IMR-90 (cell line): ENCODE data around the gene DNAJA4. TPM values are rescaled to one million over a fixed set of nuclear protein-coding genes. Genes with fewer than 3 reads are reported as not detected.

Experiments used
- ATAC-seq: fragments of 200-7000 bp; cut with Tn5 transposase; 2 replicates; pipeline ENCODE4 v1.9.1; 2020; ENCODE audit warnings: low read depth, mild to moderate bottlenecking, moderate library complexity
- BruUV-seq: library from RNA; stranded (reverse); fragments of 400-500 nt; replicated peaks from 2 replicates; lab custom pipeline; 2021; lab: Mats Ljungman, UMichigan
- CTCF ChIA-PET: fragments of 300-600 bp; formaldehyde crosslinking; extraction: SDS; loops from one replicate; lab custom pipeline; 2021; ENCODE audit warnings: antibody characterized with exemption; lab: Yijun Ruan, JAX
- POLR2A ChIA-PET: fragments of 300-600 bp; sonication (Branson Sonifier 250); formaldehyde crosslinking; loops from one replicate; lab custom pipeline; 2022; ENCODE audit warnings: antibody characterized with exemption; ENCODE audit not compliant: unreplicated experiment; lab: Charles Lee
- DNase-seq: peaks from one replicate; pipeline ENCODE4 v3.0.0; 2013
- H2AFZ ChIP-seq: replicated peaks from 2 replicates; pipeline ENCODE3; 2013; ENCODE audit warnings: low read length, mild to moderate bottlenecking; ENCODE audit not compliant: poor library complexity
- H2AK5ac ChIP-seq: 2 replicates; pipeline ENCODE4 v1.6.1; 2013; ENCODE audit warnings: low read depth, low read length, inconsistent platforms
- H2AK9ac ChIP-seq: replicated peaks from 2 replicates; pipeline ENCODE3; 2013; ENCODE audit warnings: mild to moderate bottlenecking, low read depth, low read length, moderate library complexity; ENCODE audit not compliant: poor library complexity
- H2BK120ac ChIP-seq: 2 replicates; pipeline ENCODE4 v1.6.1; 2013; ENCODE audit warnings: low read depth, low read length, inconsistent platforms
- H2BK15ac ChIP-seq: 3 replicates; pipeline ENCODE4 v1.6.1; 2013; ENCODE audit warnings: low read depth, low read length, inconsistent platforms
- H2BK20ac ChIP-seq: 2 replicates; pipeline ENCODE4 v1.6.1; 2013; ENCODE audit warnings: low read depth, mild to moderate bottlenecking, inconsistent platforms, low read length, moderate library complexity
- H2BK5ac ChIP-seq: 2 replicates; pipeline ENCODE4 v1.6.1; 2013; ENCODE audit warnings: mild to moderate bottlenecking, low read depth, low read length, inconsistent platforms; ENCODE audit not compliant: poor library complexity, severe bottlenecking
- H3K14ac ChIP-seq: replicated peaks from 2 replicates; pipeline ENCODE4 v1.6.1; 2013; ENCODE audit warnings: low read depth, low read length, inconsistent platforms
- H3K18ac ChIP-seq: 2 replicates; pipeline ENCODE4 v1.6.1; 2013; ENCODE audit warnings: low read depth, low read length, control low read depth
- H3K23ac ChIP-seq: 2 replicates; pipeline ENCODE4 v1.6.1; 2013; ENCODE audit warnings: low read depth, low read length, inconsistent platforms
- H3K27ac ChIP-seq: 2 replicates; pipeline ENCODE4 v1.5.1; 2013; ENCODE audit warnings: mild to moderate bottlenecking, control low read depth, low read length; ENCODE audit not compliant: insufficient read depth
- H3K27me3 ChIP-seq: 2 replicates; pipeline ENCODE4 v1.6.1; 2013; ENCODE audit warnings: low read length; ENCODE audit not compliant: control insufficient read depth, insufficient read depth
- H3K36me3 ChIP-seq: 2 replicates; pipeline ENCODE4 v1.6.1; 2013; ENCODE audit warnings: low read length, mixed read lengths; ENCODE audit not compliant: control insufficient read depth, insufficient read depth
- H3K4ac ChIP-seq: 2 replicates; pipeline ENCODE4 v1.6.1; 2013; ENCODE audit warnings: low read depth, low read length, inconsistent platforms
- H3K4me1 ChIP-seq: 2 replicates; pipeline ENCODE4 v1.6.1; 2013; ENCODE audit warnings: low read length, mixed read lengths; ENCODE audit not compliant: control insufficient read depth, insufficient read depth
- H3K4me2 ChIP-seq: 2 replicates; pipeline ENCODE4 v1.6.1; 2013; ENCODE audit warnings: low read depth, mild to moderate bottlenecking, control low read depth, low read length, moderate library complexity
- H3K4me3 ChIP-seq: 2 replicates; pipeline ENCODE4 v1.5.1; 2013; ENCODE audit warnings: low read depth, mild to moderate bottlenecking, control low read depth, low read length, moderate library complexity; ENCODE audit not compliant: insufficient read depth
- H3K56ac ChIP-seq: 2 replicates; pipeline ENCODE4 v1.6.1; 2013; ENCODE audit warnings: low read length, inconsistent platforms; ENCODE audit not compliant: insufficient read depth; ENCODE audit errors: extremely low read depth
- H3K79me1 ChIP-seq, 2 experiments: 2 replicates each; pipeline ENCODE4 v1.6.1; 2013; ENCODE audit warnings: low read length in 2 of 2, inconsistent platforms in 1 of 2, low read depth in 1 of 2
- H3K9ac ChIP-seq: 2 replicates; pipeline ENCODE4 v1.6.1; 2013; ENCODE audit warnings: low read depth, low read length, control low read depth
- H3K9me1 ChIP-seq: 2 replicates; pipeline ENCODE4 v1.6.1; 2013; ENCODE audit warnings: low read length, inconsistent platforms; ENCODE audit not compliant: insufficient read depth
- H3K9me3 ChIP-seq: 2 replicates; pipeline ENCODE4 v1.6.1; 2013; ENCODE audit warnings: low read length; ENCODE audit not compliant: control insufficient read depth, insufficient read depth
- H4K20me1 ChIP-seq: 2 replicates; pipeline ENCODE4 v1.6.1; 2013; ENCODE audit warnings: low read length, inconsistent platforms; ENCODE audit not compliant: insufficient read depth
- H4K5ac ChIP-seq: 2 replicates; pipeline ENCODE4 v1.6.1; 2013; ENCODE audit warnings: mild to moderate bottlenecking, low read depth, low read length, control low read depth
- H4K8ac ChIP-seq, 2 experiments: 2 replicates each; pipeline ENCODE4 v1.6.1; 2013; ENCODE audit warnings: low read depth in 2 of 2, low read length in 2 of 2, control low read depth in 1 of 2, inconsistent platforms in 1 of 2
- H4K91ac ChIP-seq: 2 replicates; pipeline ENCODE4 v1.6.1; 2013; ENCODE audit warnings: low read depth, low read length, inconsistent platforms; ENCODE audit not compliant: insufficient read depth
- CEBPB ChIP-seq: IDR thresholded peaks from 2 replicates; pipeline ENCODE4 v1.6.1; 2012; ENCODE audit warnings: low read depth, low read length, improper control_type of control experiment
- CHD1 ChIP-seq: IDR thresholded peaks from 2 replicates; pipeline ENCODE4 v1.6.1; 2012; ENCODE audit warnings: low read depth, low read length, improper control_type of control experiment
- CTCF ChIP-seq: conservative IDR thresholded peaks from 2 replicates; pipeline ENCODE4 v1.5.1; 2012; ENCODE audit warnings: mild to moderate bottlenecking, low read depth, low read length, improper control_type of control experiment
- MAFK ChIP-seq: IDR thresholded peaks from 2 replicates; pipeline ENCODE4 v1.6.1; 2012; ENCODE audit warnings: low read depth, low read length, improper control_type of control experiment
- MAZ ChIP-seq: IDR thresholded peaks from 2 replicates; pipeline ENCODE4 v1.6.1; 2012; ENCODE audit warnings: low read depth, mild to moderate bottlenecking, low read length, improper control_type of control experiment, moderate library complexity, borderline replicate concordance
- MXI1 ChIP-seq: IDR thresholded peaks from 2 replicates; pipeline ENCODE4 v1.6.1; 2012; ENCODE audit warnings: low read depth, mild to moderate bottlenecking, low read length, moderate library complexity, borderline replicate concordance
- NFE2L2 ChIP-seq: fragments of 150-350 bp; IDR thresholded peaks from 2 replicates; pipeline ENCODE4 v1.6.1; 2016; ENCODE audit warnings: low read depth, mild to moderate bottlenecking, low read length
- POLR2A ChIP-seq: IDR thresholded peaks from 2 replicates; pipeline ENCODE4 v1.6.1; 2012; ENCODE audit warnings: mild to moderate bottlenecking, low read depth, low read length
- RAD21 ChIP-seq: IDR thresholded peaks from 2 replicates; pipeline ENCODE4 v1.6.1; 2012; ENCODE audit warnings: low read length, improper control_type of control experiment
- SMC3 ChIP-seq: fragments of 150-350 bp; IDR thresholded peaks from 2 replicates; pipeline ENCODE4 v1.6.1; 2016; ENCODE audit warnings: low read depth, mild to moderate bottlenecking, antibody characterized with exemption, low read length, moderate library complexity
- USF2 ChIP-seq: fragments of 150-350 bp; IDR thresholded peaks from 2 replicates; pipeline ENCODE4 v1.6.1; 2017; ENCODE audit warnings: mild to moderate bottlenecking, antibody characterized with exemption, low read length, low read depth
- WGBS, 2 experiments: methylation state at CpG; one replicate each; pipeline versions ENCODE4 v1.1.5 to v1.1.7; 2013; ENCODE audit warnings: missing lambda C conversion rate in 2 of 2; ENCODE audit not compliant: insufficient read length in 1 of 2; ENCODE audit errors: extremely low coverage in 2 of 2; 5-methylcytosine and 5-hydroxymethylcytosine counted together
- dilution Hi-C: fragments of 300-500 bp; cut with HindIII; formaldehyde crosslinking; loops from one replicate; pipeline ENCODE4 v1.14.3; 2018; ENCODE audit warnings: low sequenced_read_pairs; ENCODE audit not compliant: unreplicated experiment
- in situ Hi-C: fragments of 300-500 bp; cut with MboI; formaldehyde crosslinking; loops from 3 replicates; pipeline ENCODE4 v1.14.3; 2019; ENCODE audit warnings: low sequenced_read_pairs, inconsistent platforms, mixed read lengths
- intact Hi-C: fragments of 100-400 bp; cut with micrococcal nuclease; formaldehyde crosslinking; loops from 2 replicates; pipeline ENCODE4 v1.10.0; 2022
- polyA plus RNA-seq, 3 experiments: library from polyadenylated mRNA; depleted of rRNA; stranded (reverse); fragments of >200 nt; gene quantifications; 2 replicates each; pipeline ENCODE4 v1.2.3, GENCODE V29; 2012; ENCODE audit warnings: low replicate concordance in 1 of 3
- total RNA-seq: library from RNA; depleted of rRNA; stranded (reverse); fragments of >200 nt; gene quantifications from 2 replicates; pipeline ENCODE4 v1.2.3, GENCODE V29; 2012

Gene DNAJA4
- total and polyA plus RNA-seq, 2 of the 4 experiments (the other 2 are of a cell fraction), result 0.18 to 0.32 TPM

- no peak overlapping the region for H2BK120ac ChIP-seq
- intact Hi-C loops, result loop anchor here (1.0 to 5.0 kb wide), 5 partner anchors 64 to 339 kb away; partner anchors contain the start of gene CIB2
- H3K4ac ChIP-seq, result no peak overlapping the region
- ChIA-PET POLR2A (no interaction called here), CTCF (interaction anchor here (0.6 to 1.7 kb wide), 15 partner anchors 16 to 277 kb away, joined by 3 to 9 read pairs (median 4); no protein-coding TSS in a partner anchor)
- no peak overlapping the region for H3K18ac ChIP-seq
- dilution Hi-C loops, result no loop called here
- H2AK9ac ChIP-seq, result no peak overlapping the region
- H3K9me1 ChIP-seq, result no peaks in the 10 kb centered on the region; the same call in 1 of the 2 replicates
- H2BK20ac ChIP-seq, result no peak overlapping the region
- no peak overlapping the region for H3K23ac ChIP-seq
- H3K9me3 ChIP-seq, result no peaks in the 10 kb centered on the region
- H2AFZ ChIP-seq, result peak overlapping the region; percentile 76
- WGBS, 2 experiments, result 0% methylated on average over 1 of the region's 12 CpGs; no CpG with 5 or more reads in 1 of the 2 experiments
- H4K20me1 ChIP-seq, result no peaks in the 10 kb centered on the region; the same call in 1 of the 2 replicates
- no peak overlapping the region for H4K5ac ChIP-seq
- no peaks in the 10 kb centered on the region for H3K4me1 ChIP-seq
- peaks cover 20% of the 10 kb centered on the region for H3K27me3 ChIP-seq
- no peak overlapping the region for H3K27ac ChIP-seq
- no peak overlapping the region for H3K4me3 ChIP-seq
- ATAC-seq (peak; percentile 99), DNase-seq (peak; percentile 59)
- no peak overlapping the region for H2BK5ac ChIP-seq
- no peak overlapping the region for H4K8ac ChIP-seq
- no peak overlapping the region for H2BK15ac ChIP-seq
- H3K56ac ChIP-seq, result no peak overlapping the region
- H3K79me1 ChIP-seq, result no peaks in the 10 kb centered on the region
- H3K14ac ChIP-seq, result no peak overlapping the region
- TF ChIP-seq SMC3 (peak; percentile 91), CEBPB (peak; percentile 85), CHD1 (no peak), RAD21 (peak; percentile 91), USF2 (no peak), POLR2A (0 out of 2 replicates have a peak, but pooled peaks have one; percentile 32), NFE2L2 (no peak), MAZ (peak; percentile 43; the same call in 1 of the 2 replicates), CTCF (peak; percentile 92), MAFK (no peak), MXI1 (no peak)
- H3K9ac ChIP-seq, result no peak overlapping the region
- no TSS peak for BruUV-seq
- no peaks in the 10 kb centered on the region for H3K36me3 ChIP-seq
- in situ Hi-C loops, result loop anchor here (5.0 kb wide), 1 partner anchor 284 kb away; no protein-coding TSS in a partner anchor
- no peak overlapping the region for H2AK5ac ChIP-seq
- no peak overlapping the region for H4K91ac ChIP-seq
- H3K4me2 ChIP-seq, result no peak overlapping the region
Measured at GRCh38 chr15:78241017-78241416, 23.3 kb upstream of the DNAJA4 start.
